ENCODE results near the gene ANKRD11.

ANKRD11 gene

GRCh38 chr16:89453501-89454321, 36.6 kb downstream of the ANKRD11 start:
- H3K4me3 ChIP-seq (ENCODE audit: low read depth, low read length), result no peak overlapping the region

GRCh38 chr16:89452925-89453324, 37.4 kb downstream of the ANKRD11 start:
- no peak for DNase-seq (ENCODE audit: low read depth)
- TF ChIP-seq CTCF (conservative IDR thresholded peaks at IDR 0.05; ENCODE audit: low read depth, low read length), result no peak
- no peak overlapping the region for H3K4me3 ChIP-seq (ENCODE audit: low read depth, low read length)

More at GRCh38 chr16:89453501-89454321, 36.6 kb downstream of the ANKRD11 start:
- peak; percentile 39 for TF ChIP-seq CTCF (conservative IDR thresholded peaks at IDR 0.05; ENCODE audit: low read depth, low read length)
- no peak for DNase-seq (ENCODE audit: low read depth)

GRCh38 chr16:89452241-89452640, 38.1 kb downstream of the ANKRD11 start:
- no peak for DNase-seq (ENCODE audit: low read depth)
- no peak for TF ChIP-seq CTCF (conservative IDR thresholded peaks at IDR 0.05; ENCODE audit: low read depth, low read length)
- no peak overlapping the region for H3K4me3 ChIP-seq (ENCODE audit: low read depth, low read length)

GRCh38 chr16:89450537-89450936, 39.8 kb downstream of the ANKRD11 start:
- no peak overlapping the region for H3K4me3 ChIP-seq (ENCODE audit: low read depth, low read length)
- TF ChIP-seq CTCF (conservative IDR thresholded peaks at IDR 0.05; ENCODE audit: low read depth, low read length), result no peak
- DNase-seq (ENCODE audit: low read depth), result no peak

GRCh38 chr16:89449726-89450335, 40.5 kb downstream of the ANKRD11 start:
- peak; percentile 26 for DNase-seq (ENCODE audit: low read depth)
- no peak overlapping the region for H3K4me3 ChIP-seq (ENCODE audit: low read depth, low read length)
- TF ChIP-seq CTCF (conservative IDR thresholded peaks at IDR 0.05; ENCODE audit: low read depth, low read length), result no peak

- no peak overlapping the region for H3K4me3 ChIP-seq (ENCODE audit: low read depth, low read length)
- TF ChIP-seq CTCF (conservative IDR thresholded peaks at IDR 0.05; ENCODE audit: low read depth, low read length), result no peak
Measured at GRCh38 chr16:89448656-89449055, 41.7 kb downstream of the ANKRD11 start.

GRCh38 chr16:89446975-89447293, 43.4 kb downstream of the ANKRD11 start:
- DNase-seq (ENCODE audit: low read depth), result no peak
- no peak for TF ChIP-seq CTCF (conservative IDR thresholded peaks at IDR 0.05; ENCODE audit: low read depth, low read length)
- no peak overlapping the region for H3K4me3 ChIP-seq (ENCODE audit: low read depth, low read length)

More at GRCh38 chr16:89448656-89449055, 41.7 kb downstream of the ANKRD11 start:
- no peak for DNase-seq (ENCODE audit: low read depth)

Data from choroid plexus epithelial cell (primary cell).